HG03097 (cell line): ENCODE results near the gene STIMATE.

Experiments
- ATAC-seq: cut with Tn5 transposase; IDR thresholded peaks from one replicate; pipeline ENCODE4 v1.9.1; 2021; ENCODE audit not compliant: unreplicated experiment, low FRiP score

Gene STIMATE

DNA sequence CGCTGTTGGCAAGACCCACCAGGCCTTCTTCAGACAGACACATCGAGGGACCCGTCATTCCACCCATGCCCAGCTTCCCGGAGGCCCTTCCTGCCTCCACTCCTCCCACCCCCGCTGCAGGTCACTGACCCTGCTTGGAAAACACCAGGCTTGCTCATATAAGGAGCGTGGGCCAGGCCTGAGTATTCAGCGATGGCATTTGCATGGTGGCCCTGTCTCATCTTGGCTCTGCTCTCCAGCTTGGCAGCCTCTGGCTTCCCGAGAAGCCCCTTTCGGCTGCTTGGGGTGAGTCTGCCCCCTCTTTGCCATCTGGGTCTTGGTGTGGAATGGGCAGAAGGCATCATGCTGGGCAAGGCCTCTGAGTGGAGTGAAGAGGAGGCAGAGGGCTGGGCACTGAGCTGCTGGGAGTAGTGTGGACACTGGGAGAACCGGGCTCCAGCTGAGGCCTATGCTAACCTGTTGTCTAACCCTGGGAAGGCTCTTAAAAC, 102.7 kb downstream of the STIMATE start, which contains the start of gene ITIH3:
ITIH3 (plus strand) TSS at position 185 of the 488 bp plus-strand sequence; CDS start at position 193, 8 bp downstream.
- ATAC-seq: no peak

DNA sequence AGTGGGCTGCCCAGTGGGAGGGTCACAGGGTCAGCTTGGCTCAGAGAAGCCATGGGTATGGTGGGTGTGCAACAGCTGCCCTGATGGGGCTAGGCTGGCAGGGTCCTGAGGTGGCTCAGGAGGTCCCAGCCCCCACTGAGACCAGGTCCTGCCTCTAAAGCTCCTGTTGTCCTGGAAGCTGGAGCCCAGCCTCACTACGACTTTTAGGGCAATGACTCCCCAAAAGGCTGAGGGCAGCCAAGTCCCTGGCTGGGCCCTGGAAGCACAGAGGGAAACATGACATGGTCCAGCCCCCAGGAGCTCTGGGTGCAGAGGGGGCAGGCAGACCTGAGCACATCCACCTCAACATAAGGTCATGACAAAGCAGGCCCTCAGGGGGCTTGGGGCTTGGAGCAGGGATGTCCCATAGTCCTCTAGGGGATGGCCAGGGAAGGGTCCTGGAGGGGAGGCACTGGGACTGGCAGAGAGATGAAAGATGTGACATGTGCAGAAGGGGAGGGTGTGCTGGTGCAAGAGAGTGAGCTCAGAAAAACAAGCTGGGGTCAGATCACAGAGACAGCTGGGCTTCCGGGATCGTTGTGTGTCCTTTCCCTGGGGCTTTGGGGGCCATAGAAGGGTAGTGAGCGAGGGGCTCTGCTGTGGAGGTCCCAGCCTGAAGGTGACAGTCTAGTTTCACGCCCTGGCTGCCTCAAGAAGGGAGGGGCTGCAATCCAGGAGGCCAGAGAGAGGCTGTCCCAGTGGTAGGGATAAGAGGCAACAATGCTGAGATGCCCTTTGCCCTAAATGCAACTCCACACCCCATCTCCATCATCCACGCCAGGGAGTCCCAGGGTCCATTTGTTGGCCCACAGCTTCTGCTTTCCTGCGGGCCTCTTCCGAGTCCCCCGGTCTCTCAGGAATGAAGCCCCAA, 103.4 kb downstream of the STIMATE start:
- no peak for ATAC-seq

DNA sequence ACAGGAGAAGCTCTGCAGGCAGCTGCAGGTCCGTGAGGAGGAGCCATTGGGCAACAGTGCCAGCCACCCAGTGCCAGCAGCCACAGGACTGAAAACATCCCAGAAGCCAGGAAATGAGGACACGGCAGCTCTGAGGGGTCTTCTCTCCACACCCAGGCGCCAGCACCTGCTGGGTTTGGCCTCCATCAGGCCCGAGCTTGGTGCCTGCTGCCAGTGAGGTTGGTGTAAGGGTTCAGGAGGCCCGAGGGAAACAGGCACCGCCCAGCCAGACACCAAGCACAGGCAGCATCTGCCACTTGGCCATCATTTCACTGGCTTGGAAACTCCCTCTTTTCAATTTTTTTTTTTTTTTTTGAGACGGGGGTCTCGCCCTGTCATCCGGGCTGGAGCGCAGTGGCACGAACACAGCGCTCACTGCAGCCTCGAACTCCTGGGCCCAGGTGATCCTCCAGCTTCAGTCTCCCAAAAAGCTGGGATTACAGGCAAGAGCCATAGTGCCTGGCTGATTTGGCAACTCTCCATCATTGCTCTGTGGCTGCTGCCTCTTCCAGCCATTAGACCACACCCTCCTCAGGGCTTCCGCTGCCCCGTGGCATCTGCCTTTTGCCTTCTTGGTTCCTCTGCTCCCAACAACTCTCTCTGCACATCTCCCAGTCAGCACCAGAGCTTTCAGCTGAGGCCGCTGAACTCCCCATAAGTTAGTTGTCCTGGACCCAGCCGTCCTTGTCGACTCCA, 104.2 kb downstream of the STIMATE start:
- no peak for ATAC-seq

DNA sequence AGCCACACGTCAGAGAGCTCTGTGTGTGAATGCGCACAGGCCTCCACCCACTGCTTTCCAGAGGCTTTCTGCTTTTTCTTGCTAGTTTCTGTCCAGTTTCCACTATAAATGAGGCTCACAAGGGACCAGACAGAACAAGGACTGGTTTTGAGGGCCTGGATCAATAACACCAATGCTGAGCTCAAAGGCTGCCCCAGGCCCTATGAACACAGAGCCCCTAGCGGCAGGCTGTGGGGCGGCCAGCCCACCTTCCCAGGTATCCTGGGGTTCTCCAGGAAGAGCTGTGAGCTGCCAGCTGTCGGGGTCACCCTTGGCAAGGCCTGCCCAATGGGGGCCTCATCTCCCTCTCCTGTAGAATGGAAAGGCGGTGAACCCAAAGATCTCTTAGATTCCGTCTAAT, 104.9 kb downstream of the STIMATE start:
- no peak for ATAC-seq

DNA sequence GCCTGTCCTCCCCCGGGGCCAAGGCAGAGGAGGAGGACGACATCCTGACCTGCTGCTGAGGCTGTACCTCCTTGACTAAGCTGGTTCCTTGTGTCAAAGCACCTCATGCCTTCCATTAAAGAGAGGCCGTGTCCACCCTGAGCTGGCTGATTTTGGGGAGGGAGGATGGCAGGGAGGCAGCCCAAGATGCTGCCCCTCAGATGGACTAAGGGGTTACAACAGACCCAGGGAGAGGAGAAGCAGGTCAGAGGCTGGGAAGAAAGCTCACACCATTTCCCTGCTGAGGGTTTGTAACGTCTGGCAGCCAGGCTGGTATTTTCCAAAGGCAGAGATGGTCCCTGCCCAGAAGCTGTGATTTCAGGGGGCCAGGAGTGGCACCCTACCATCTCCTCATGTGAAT, 105.4 kb downstream of the STIMATE start:
- ATAC-seq: no peak

DNA sequence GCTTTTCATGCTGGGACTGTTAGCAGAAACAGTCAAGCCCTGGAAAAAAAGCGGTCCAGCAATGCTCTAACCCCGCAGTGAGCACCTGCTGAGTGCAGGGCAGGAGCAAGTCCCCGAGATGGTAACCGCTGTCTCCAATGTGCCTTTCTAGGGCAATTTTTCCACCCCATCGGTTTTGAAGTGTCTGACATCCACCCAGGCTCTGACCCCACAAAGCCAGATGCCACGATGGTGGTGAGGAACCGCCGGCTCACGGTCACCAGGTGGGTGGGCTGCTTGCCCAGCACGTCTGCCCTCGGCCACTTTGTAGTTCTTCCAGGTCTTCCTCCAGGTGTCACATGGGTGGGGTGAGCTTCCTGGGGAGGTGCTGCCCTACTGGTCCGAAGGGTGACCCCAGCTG, 106.0 kb downstream of the STIMATE start:
- ATAC-seq: no peak

DNA sequence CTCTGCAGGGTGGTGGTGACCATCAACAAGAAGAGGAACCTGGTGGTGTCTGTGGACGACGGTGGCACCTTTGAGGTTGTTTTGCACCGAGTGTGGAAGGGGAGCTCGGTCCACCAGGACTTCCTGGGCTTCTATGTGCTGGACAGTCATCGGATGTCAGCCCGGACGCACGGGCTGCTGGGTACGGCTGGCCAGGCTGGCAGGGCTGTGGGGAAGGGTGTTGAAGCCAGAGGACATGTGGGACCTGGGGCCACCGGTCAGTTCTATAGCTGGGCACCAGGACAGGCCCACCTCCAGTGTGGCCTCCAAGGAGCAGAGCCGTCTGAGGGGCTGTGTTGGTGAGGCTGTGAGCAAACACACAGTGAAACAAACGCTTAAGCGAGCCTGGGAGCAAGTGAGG, 106.6 kb downstream of the STIMATE start:
- no peak for ATAC-seq

DNA sequence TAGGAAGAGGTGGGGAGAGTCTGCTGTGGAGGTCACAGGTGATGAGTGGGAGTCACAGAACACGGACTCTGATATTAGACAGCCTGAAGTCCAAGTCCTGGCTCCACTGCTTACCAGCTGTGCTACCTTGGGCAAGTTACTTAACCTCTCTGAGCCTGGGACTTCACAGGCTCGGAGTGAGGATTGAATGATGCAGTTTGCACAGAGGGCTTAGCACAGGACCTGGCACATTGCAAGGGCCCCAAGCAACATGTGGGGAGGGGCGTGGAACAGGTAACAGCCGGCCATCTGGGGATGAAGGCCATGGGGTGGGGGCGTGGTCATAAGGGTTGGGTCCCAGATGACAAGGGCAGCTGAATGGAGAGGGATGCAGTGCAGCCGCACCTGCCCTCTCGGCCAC, 107.0 kb downstream of the STIMATE start:
- ATAC-seq: no peak

DNA sequence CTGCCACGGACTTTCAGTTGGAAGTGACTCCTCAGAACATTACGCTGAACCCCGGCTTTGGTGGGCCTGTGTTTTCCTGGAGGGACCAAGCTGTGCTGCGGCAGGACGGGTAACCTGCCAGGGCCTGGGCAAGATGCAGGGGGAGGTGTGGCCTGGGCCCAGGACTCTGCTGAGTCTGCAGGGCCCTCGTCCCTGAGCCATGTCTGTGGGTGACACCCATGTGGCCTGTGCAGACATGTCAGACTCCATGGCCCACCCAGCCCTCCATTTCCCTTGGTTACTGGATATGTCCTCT, 107.7 kb downstream of the STIMATE start:
- no peak for ATAC-seq

DNA sequence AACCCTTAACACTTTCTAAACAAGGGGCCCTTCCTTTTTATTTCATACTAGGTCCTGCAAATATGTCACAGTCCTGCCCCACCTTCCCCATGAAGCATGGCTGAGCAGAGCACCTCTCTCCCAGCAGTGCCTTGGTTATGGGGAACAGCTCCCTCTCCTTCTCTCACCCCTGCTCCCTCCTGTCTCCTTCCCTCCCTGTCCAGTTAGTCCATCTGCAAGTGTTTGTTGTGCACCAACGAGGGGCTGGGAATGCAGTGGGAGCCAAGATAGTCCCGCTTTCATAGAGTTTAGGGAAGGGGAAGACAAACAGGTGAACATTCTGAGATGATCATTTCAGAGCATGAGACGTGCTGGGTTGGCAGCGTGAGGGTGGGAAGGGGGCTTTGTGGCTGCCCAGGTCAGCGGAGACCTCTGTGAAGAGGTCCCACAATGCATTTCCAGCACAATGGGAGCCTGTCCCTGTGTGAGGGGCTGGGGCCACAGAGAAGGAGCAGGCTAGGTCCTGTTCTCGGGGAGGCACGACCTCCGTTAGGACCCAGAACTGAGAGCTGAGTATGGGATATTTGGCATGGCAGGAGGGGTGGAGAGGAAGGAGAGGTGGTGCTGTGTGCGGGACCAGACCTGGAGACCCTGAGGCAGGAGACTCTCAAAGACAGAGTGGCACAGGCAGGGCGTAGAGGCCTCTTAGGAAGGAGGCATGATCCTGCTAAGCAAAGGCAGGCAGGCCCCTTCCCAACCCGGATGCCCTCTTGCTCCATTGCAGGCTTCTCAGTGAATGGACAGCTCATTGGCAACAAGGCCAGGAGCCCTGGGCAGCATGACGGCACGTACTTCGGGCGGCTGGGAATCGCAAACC, 108.2 kb downstream of the STIMATE start:
- ATAC-seq: no peak

DNA sequence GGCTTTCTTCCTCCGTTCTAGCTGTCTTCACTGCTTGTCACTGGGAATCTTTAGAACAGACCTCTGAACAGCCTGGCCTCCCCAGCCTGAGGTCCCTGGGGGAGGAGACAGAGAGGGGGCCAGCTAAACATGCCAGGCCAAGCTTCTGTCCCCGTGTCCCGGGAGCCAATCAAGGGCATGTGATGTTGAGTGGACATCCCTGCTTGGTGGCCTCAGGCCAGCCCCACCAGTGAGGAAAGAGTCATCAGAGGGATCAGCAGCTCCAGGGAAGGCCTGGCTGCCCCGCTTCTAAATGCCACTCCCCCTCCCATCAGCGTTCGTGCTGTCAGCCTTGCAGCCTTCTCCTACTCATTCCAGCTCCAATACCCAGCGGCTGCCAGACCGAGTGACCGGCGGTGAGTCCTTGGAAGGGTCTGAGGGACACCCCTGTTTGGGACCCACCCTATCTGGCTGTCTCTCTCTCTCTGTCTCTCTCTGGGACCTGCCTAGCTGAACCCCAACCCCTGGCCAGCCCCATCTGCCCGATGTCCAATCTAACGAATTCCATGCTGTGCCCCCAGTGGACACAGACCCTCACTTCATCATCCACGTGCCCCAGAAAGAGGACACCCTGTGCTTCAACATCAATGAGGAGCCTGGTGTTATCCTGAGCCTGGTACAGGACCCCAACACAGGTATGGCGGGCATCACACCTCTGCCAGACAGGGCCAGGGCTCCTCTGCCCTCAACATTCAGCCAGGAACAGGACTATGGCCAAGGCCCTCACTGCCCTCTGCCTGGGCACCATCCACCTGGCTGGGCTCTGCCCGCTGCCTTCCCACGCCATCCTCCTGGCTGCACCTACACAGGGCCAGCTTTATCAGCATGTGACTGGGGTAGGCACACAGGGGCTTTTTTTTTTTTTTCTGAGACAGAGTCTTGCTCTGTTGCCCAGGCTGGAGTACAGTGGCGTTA, 109.4 kb downstream of the STIMATE start:
- no peak for ATAC-seq

DNA sequence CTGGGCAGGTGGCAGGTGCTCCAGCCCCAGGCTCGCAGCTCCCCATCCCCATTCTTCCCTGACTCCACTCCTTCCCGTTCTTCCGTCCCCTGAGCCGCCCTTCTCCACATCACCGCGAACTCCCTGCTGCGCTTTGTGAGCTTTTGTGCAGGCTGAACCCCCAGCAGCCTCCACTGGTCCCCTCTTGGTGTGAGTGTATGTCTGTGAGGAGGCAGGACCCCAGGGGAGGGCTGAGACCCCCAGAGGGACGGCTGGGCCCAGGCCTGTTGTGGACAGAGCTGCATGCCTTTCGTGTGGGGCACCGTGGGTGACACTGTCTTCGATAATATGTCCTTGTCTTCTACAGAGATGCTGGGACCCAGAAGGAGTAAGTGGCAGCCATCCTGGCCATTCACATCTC, 110.1 kb downstream of the STIMATE start:
- no peak for ATAC-seq
